ENCODE measurements around the gene CYLC2. TPM values are rescaled to one million over a fixed set of nuclear protein-coding genes. Genes with fewer than 3 reads are reported as not detected.

CYLC2 gene
- total RNA-seq, result not detected in 2 replicates
- long read RNA-seq, result 0 reads

GRCh38 chr9:102995033-102995432, at the start of gene CYLC2:
Gene CYLC2, plus strand, starts transcription at chr9:102995333. Its CDS starts 48 bp downstream, at chr9:102995381.
- H3K27ac Mint-ChIP-seq, result no peak within 1 kb of the TSS

DNA sequence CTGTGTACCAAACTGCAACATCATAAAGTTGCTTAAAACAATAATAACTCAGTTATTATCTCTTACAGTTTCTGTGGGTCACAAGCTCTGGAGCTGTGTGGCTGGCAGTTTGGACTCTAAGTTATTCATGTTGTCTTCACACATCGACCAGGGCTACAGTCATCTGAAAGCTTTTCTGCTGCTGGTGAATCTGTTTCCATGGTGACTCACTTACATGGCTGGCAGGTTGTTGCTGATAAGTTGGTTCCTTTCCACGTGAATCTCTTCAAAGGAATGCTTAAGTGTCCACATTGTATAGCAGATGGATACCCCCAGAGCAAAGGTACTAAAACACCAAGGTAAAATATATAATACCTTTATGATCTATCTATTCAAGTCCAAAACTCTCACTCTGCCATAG, 44.8 kb upstream of the CYLC2 start:
- Mint-ChIP-seq H3K27me3 (no peaks in the 10 kb centered on the region), H3K4me1 (ENCODE audit: low read depth) (no peaks in the 10 kb centered on the region), H3K36me3 (ENCODE audit: insufficient read depth) (no peaks in the 10 kb centered on the region)

More at GRCh38 chr9:102995033-102995432, at the start of gene CYLC2:
- no peaks in the 10 kb centered on the region for H3K36me3 Mint-ChIP-seq (ENCODE audit: insufficient read depth)
- TF ChIP-seq, protein P1, sequence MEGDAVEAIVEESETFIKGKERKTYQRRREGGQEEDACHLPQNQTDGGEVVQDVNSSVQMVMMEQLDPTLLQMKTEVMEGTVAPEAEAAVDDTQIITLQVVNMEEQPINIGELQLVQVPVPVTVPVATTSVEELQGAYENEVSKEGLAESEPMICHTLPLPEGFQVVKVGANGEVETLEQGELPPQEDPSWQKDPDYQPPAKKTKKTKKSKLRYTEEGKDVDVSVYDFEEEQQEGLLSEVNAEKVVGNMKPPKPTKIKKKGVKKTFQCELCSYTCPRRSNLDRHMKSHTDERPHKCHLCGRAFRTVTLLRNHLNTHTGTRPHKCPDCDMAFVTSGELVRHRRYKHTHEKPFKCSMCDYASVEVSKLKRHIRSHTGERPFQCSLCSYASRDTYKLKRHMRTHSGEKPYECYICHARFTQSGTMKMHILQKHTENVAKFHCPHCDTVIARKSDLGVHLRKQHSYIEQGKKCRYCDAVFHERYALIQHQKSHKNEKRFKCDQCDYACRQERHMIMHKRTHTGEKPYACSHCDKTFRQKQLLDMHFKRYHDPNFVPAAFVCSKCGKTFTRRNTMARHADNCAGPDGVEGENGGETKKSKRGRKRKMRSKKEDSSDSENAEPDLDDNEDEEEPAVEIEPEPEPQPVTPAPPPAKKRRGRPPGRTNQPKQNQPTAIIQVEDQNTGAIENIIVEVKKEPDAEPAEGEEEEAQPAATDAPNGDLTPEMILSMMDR (IDR thresholded peaks at IDR 0.05; ENCODE audit: unreplicated experiment), result no peak
- no peak within 1 kb of the TSS for H3K4me3 Mint-ChIP-seq (ENCODE audit: low read depth)
- no peak for DNase-seq (ENCODE audit: low spot score, unreplicated experiment)
- H3K9me3 Mint-ChIP-seq (ENCODE audit: low read depth), result no peaks in the 10 kb centered on the region
- no peaks in the 10 kb centered on the region for H3K27me3 Mint-ChIP-seq
- no peaks in the 10 kb centered on the region for H3K4me1 Mint-ChIP-seq (ENCODE audit: low read depth)

DNA sequence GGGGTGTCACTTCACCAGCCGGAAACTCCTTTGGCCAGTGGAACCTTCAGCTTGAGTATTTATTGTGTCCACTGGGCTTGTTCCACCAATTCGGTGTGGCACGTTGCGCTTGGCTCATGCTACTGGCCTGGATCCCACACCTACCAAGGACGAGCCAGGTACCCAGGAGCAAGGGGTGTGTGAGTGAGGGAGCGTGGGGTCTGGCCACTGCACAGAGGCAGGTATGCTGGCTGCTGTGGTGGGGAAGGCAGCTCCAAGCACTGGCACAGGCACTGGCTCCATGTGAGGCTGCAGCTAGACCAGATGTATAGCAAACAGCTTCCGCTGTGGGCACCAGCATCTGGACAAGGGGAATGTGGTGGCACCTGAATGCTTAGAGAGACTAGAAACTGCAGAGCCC, 28.1 kb upstream of the CYLC2 start:
- TF ChIP-seq, protein P1 (IDR thresholded peaks at IDR 0.05; ENCODE audit: unreplicated experiment), result no peak
- Mint-ChIP-seq H3K9me3 (ENCODE audit: low read depth) (peaks cover 15% of the 10 kb centered on the region), H3K36me3 (ENCODE audit: insufficient read depth) (no peaks in the 10 kb centered on the region)

More for the DNA sequence above, 44.8 kb upstream of the CYLC2 start:
- DNase-seq (ENCODE audit: low spot score, unreplicated experiment), result no peak
- H3K27ac Mint-ChIP-seq, result no peak overlapping the region
- no peak overlapping the region for H3K4me3 Mint-ChIP-seq (ENCODE audit: low read depth)
- TF ChIP-seq, protein P1 (IDR thresholded peaks at IDR 0.05; ENCODE audit: unreplicated experiment), result no peak
- H3K9me3 Mint-ChIP-seq (ENCODE audit: low read depth), result no peaks in the 10 kb centered on the region

GRCh38 chr9:102967979-102968378, 27.2 kb upstream of the CYLC2 start:
- DNase-seq (ENCODE audit: low spot score, unreplicated experiment), result no peak
- Mint-ChIP-seq H3K9me3 (ENCODE audit: low read depth) (peaks cover 15% of the 10 kb centered on the region), H3K4me1 (ENCODE audit: low read depth) (no peaks in the 10 kb centered on the region), H3K27ac (no peak overlapping the region), H3K4me3 (ENCODE audit: low read depth) (no peak overlapping the region), H3K27me3 (no peaks in the 10 kb centered on the region), H3K36me3 (ENCODE audit: insufficient read depth) (no peaks in the 10 kb centered on the region)
- TF ChIP-seq, protein P1 (IDR thresholded peaks at IDR 0.05; ENCODE audit: unreplicated experiment), result no peak

More for the DNA sequence above, 28.1 kb upstream of the CYLC2 start:
- H3K4me3 Mint-ChIP-seq (ENCODE audit: low read depth), result no peak overlapping the region
- H3K4me1 Mint-ChIP-seq (ENCODE audit: low read depth), result no peaks in the 10 kb centered on the region
- no peak overlapping the region for H3K27ac Mint-ChIP-seq
- no peaks in the 10 kb centered on the region for H3K27me3 Mint-ChIP-seq
- DNase-seq (ENCODE audit: low spot score, unreplicated experiment), result no peak

DNA sequence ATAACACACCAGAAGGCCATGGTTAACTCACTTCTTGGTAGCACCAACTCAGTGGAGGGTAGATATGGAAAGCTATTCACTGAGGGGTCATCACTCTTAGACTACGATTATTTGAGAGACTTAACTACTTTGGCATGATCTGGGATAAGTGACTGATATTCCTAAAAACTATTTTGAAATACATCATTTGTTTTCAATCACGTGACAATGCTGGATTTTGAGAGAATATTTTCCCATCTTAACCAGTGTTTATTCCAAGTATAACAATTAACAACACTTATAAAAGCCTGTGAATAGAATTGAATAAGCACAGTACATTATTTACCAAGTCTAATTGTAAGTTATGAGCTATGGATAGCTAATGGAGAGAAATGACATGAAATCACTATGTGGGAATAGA, 22.4 kb upstream of the CYLC2 start:
- H3K4me1 Mint-ChIP-seq (ENCODE audit: low read depth), result no peaks in the 10 kb centered on the region
- H3K9me3 Mint-ChIP-seq (ENCODE audit: low read depth), result peaks cover 12% of the 10 kb centered on the region
- no peaks in the 10 kb centered on the region for H3K36me3 Mint-ChIP-seq (ENCODE audit: insufficient read depth)
- H3K27ac Mint-ChIP-seq, result no peak overlapping the region
- TF ChIP-seq, protein P1 (IDR thresholded peaks at IDR 0.05; ENCODE audit: unreplicated experiment), result no peak
- H3K4me3 Mint-ChIP-seq (ENCODE audit: low read depth), result no peak overlapping the region
- DNase-seq (ENCODE audit: low spot score, unreplicated experiment), result no peak
- H3K27me3 Mint-ChIP-seq, result no peaks in the 10 kb centered on the region
